T follicular helper cell (primary cell): ENCODE measurements around the gene RC3H2.
A peak's percentile ranks its signal among the peaks of the same experiment; 100 is the strongest.

Experiments
- DNase-seq: peaks from one replicate; pipeline ENCODE4 v3.0.0-alpha.2; 2020; ENCODE audit warnings: low read depth
- total RNA-seq, 2 experiments: gene quantifications; one replicate each; lab custom pipeline; 2026; lab: John Stamatoyannopoulos, UW

Gene RC3H2, protein sequence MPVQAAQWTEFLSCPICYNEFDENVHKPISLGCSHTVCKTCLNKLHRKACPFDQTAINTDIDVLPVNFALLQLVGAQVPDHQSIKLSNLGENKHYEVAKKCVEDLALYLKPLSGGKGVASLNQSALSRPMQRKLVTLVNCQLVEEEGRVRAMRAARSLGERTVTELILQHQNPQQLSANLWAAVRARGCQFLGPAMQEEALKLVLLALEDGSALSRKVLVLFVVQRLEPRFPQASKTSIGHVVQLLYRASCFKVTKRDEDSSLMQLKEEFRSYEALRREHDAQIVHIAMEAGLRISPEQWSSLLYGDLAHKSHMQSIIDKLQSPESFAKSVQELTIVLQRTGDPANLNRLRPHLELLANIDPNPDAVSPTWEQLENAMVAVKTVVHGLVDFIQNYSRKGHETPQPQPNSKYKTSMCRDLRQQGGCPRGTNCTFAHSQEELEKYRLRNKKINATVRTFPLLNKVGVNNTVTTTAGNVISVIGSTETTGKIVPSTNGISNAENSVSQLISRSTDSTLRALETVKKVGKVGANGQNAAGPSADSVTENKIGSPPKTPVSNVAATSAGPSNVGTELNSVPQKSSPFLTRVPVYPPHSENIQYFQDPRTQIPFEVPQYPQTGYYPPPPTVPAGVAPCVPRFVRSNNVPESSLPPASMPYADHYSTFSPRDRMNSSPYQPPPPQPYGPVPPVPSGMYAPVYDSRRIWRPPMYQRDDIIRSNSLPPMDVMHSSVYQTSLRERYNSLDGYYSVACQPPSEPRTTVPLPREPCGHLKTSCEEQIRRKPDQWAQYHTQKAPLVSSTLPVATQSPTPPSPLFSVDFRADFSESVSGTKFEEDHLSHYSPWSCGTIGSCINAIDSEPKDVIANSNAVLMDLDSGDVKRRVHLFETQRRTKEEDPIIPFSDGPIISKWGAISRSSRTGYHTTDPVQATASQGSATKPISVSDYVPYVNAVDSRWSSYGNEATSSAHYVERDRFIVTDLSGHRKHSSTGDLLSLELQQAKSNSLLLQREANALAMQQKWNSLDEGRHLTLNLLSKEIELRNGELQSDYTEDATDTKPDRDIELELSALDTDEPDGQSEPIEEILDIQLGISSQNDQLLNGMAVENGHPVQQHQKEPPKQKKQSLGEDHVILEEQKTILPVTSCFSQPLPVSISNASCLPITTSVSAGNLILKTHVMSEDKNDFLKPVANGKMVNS
- 131 to 160 reads per million in 2 experiments for total RNA-seq

DNA sequence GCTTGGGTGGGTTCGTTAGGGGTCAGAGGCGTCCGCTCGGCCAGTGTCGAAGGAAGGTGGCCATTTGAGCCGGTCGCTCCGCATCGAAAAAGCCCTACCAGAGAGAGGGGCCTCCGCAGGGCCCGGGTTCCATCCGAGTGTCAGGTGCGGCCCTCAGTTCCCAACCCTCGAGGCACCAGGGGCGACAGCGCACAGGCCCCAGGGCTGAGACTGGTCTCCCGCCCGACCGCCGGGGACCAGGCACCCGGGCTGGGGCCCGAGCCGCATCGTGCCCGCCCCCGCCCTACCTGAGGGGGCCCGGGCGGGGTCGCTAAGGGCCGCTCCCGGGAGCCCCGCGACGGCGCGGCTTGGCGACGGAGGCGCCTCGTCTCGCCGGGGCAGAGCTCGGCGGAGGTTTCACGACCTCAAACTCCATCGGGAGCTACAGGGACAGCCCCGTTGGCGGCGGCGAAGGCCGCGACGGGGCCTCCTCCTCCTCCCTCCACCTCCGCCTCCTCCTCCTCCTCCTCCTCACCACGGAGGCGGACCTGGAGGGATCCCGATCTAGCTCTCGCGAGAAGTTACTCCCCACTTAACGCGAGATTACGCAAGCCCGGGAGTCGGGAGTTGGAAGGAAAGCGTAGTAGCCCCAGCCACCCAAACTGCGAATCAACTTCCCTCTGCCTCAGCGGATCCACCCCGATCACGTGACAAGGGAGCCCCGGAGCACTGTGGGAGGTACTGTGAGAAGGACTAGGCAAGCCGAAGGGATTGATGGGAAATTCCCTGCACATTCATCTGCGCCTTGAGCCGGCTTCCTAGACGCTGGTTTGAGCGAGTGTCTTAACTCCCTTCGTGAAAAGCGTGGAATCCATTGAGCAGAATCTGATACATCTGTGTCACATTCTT is at the start of gene RC3H2:
Gene RC3H2, minus strand, starts transcription at position 537 of the 888 bp plus-strand sequence. CDS start 7,850 bp downstream, outside the sequence.
- DNase-seq = peak; percentile 97

DNA sequence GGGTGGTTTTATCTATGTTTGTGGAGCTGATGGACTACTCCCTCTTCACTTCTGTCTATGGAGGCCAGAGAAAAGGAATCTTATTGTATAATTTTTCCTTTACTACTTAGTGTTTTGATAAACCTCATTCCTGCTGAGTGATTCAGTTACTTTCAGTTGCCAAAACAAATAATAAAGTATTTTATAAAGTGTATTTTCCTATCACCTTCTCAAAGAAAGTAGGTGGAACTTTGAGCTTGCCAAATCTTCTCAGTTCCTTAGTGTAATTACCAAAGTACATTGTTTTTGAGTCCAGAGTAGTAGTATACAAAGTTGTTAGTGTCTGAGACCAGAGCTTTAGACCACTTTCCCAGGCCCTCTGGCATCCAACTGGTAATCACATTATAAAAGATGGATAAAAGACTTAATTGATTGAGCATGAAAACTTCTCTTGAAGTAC is 49.1 kb upstream of the RC3H2 start:
- no peak for DNase-seq

DNA sequence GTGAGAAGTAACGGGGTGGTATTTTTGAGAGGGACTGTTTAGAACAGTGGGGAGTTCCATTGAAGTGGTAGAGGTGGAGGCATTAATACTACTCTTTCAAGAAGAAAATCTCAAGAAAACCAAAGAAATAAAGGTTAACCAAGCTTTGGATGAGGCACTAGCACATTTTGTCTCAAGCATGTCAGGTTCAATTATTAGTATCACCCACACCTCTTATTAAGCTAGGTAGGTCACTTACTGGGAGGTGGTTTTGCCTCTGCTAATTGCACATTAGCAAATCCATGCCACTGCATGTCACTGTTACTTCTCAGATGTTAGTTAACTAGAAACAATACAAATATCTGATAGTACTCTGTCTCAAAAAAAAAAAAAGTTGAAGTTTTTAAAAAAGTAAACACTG is 45.9 kb upstream of the RC3H2 start:
- DNase-seq = no peak

DNA sequence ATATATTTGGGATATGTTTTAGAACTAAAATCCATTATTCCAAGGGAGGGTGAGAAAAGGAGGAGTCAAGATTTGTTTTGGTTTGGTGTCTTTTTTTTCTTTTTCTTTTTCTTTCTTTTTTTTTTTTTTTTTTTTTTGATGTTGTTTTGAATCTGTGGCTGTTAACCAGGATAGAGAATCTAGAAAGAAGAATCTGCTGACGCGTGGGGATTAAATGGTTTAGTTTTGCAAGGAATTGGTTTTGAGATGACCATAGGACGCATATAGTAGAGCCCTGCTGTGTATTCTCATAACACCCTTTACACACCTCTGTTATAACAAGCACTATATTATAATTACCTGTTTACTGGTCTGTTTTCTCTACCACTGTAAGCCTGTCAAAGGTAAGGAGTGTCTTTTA is 45.1 kb upstream of the RC3H2 start:
- no peak for DNase-seq

DNA sequence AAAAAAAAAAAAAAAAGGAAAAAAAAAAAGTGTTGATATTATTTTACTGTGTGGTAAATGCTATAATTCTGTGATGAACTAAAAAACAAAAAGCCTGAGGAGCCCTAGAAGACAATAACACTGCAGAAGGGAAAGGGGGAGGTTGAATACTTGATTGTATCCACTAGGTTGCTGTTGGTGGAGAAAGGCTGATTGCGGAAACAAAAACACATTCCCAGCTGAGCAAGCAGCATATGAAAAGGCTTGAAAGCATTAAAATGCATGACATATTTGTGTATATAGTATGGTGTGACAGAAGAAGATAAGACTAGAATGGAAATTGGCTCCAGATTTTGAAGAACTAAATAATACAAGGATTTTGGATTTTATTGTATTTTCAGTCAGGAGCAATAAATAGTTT is 44.5 kb upstream of the RC3H2 start:
- no peak for DNase-seq

DNA sequence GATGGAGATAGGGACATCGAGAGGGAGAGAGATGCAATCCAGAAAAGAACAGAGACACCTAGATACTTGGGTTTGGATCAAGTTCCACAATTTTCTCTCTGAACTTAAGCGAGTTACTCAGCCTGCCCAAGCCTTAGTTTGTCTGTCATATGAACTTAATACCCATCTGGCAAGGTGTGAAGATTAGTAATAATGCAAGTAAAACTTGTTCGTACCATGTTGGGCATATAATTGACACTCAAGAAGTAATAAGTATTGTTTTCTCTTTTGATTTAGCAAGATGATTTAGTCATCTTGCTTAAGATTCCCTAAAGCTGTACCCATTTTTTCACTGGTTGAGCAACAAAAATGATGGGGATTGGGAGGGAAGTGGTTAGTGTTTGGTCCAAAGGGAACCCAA is 43.2 kb upstream of the RC3H2 start:
- no peak for DNase-seq

DNA sequence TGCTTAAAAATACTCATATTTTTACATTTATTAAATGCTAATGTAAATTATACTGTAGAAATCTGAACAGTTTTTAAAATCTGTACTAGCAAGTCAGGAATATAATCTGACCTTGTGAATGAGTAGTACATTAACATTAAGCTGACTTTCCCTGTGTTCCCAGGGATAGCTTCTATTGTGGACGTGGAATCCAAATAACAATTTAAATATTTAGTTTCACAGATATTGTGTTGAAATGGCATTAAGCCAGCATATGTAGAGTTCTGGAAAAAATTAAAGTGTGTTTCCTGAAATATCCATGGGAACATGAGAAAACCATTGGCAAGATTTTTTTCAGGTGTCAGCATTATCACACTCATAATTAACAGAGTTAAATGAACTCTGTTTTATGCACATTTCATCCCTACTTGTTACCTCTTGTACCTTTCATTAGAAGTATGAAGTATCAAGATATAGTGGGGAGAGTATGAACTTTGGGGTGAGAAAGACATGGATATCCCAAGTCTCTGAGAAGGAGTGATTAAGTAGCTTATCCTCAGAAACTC is 41.4 kb upstream of the RC3H2 start:
- DNase-seq = no peak

DNA sequence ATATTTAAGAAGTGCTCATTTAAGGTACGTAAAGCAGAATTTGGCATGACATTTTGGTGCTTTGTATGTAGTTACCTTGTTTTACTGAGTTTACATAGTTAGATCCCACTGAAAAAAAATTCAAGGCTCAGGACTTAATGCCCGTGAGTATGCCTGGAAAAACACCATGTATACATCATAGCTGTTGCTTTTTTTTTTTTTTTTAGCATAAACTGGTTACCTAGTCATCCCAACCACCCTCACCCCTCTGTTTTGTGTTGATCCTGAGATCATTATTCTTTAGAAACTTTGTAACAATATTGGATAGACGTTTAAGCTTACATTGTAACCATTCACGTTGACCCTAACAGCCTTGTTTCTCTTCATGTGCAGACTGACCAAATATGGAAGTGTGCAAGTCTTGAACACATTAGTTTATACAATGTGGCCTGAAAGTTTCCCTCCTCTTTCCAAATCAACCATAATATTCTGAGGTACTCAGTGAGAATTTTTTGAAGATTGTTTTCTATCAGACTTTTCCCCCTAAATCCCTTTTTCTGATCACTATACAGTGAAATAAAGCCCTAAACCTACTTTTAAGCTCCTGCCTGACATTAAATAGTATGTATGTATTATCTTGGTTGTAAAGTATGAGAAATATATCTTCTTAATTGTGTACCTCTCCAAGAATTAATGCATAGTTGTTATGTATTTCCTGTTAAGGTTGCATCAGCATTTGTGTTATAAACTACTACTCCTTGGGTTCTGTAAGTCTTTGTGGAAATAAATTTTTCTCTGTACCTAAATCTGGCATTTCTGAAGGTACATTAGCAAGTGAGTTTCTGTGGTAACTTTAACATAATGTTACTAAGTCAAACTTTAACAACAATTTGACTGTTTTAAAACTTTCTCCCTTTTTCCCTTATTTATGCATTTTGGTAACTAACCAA is 40.1 kb upstream of the RC3H2 start:
- DNase-seq = no peak

DNA sequence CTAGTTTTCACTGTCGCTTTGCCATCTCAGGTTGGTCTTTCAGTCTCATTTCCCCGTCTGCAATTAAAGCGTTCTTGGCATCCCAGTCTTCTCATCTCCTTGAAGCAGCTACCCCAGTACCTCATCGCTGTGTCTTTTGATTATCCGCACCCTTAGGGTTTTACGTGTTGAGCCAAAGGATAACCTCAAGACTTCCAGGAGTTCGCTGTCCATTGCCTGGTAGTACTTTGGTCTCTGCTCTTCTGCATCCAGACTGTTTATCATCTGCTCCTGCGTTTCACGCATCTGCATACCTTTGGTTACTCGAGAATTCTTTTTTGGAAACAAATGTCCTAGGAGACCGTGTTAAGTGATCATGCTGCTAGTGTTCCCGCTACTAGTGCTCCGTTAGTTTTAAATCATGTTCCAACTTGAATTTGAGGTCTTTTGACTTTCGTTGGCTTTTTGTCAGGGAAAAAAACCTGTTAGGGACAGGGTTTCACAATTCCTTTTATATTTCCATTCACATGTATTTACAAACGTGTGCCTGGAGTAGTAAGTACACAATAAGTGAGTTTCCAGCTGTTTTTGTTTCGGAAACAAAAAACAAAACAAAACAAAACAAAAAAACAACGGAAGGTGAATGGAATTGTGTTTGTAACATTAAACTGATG is 36.5 kb upstream of the RC3H2 start:
- DNase-seq = no peak

DNA sequence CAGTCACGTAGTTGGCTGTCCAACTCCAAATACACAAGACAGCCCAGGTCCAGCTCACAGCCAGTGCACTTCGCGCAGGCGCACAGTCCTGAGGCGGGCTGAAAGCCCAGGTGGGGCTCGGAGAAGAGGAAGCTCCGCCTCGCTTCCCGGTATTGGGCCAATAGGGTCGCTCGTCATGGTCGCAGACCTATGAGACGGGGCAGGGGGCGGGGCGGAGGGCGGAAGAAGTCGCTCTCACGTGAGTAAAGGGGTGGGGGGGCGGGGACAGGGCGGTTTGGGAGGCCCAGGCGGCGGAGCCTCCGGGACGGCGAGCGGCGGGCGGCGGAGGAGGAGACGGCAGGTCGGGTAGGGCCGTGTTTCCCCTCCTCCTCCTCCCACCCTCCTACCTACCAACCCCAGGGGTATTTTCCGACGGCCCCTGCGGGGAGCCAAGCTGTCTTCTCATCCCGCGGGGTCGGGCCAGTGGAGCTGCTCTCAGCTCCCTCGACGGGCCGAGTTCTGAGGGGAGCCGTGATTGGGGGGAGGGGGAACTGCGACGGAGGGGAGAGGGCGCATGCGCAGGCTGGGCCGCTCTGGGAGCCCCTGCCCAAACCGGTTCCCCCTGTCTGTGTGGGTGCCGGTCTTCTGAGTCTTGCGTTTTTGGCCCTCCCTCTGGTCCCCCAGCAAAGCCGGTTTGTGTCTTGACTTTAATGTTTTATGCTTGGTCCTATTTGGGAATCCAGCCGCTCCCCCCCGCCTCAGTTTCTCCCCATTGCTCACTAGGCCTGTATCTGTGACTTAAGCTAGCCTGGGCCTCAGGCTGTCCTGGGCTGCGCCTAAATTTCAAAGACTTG is 35.8 kb upstream of the RC3H2 start, which contains the start of gene RABGAP1:
Gene RABGAP1, plus strand, starts transcription at position 272 of the 833 bp plus-strand sequence. CDS start 16,040 bp downstream, outside the sequence.
- peak; percentile 98 for DNase-seq

DNA sequence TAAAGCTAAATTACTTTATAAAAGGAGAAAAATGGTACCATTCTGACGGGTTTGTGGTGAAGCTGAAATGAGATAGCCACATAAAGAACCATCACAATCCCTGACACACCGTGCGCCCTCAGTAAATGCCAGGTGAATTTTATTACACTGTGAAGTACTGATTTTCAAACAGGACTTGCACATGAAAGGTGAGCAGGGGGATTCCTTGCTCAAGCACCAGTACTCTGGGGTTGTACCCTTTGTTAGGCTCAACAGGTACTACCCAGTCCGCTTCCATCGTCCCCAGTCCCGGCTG is 35.2 kb upstream of the RC3H2 start:
- DNase-seq = no peak

DNA sequence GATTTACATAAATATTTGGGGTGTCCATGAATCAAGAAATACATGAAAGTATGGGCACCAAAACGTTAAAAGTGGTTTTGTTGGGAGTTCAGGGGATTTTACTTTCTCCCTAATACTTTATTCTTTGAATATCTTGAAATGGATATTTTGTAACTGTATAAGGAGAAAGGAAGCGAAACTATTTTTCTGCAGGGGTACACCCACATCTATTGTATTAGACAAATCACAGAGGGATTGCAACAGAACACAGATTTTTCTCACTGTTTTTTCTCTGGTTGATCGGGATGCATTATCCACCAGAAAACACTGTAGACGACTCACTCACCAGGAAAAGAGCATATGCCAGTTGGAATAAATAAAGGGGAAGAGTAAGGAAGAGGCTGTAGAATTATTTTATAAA is 34.4 kb upstream of the RC3H2 start:
- DNase-seq = no peak

DNA sequence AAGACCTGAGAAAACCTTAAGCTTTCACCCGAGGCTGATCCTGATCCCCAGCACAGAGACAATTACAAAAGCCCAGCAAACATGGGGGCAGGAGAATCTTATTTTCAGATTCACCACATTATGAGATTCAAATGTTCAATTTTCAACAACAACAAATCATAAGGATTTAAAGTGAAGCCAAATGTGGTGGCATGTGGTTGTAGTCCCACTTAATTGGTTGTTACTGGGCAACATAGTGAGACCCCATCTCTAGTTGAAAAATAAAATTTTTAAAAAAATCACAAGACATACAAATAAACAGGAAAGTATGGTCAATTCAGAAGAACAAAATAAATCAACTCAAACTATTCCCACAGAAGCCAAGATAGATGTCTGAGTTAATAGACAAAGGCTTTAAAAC is 31.7 kb upstream of the RC3H2 start:
- no peak for DNase-seq

DNA sequence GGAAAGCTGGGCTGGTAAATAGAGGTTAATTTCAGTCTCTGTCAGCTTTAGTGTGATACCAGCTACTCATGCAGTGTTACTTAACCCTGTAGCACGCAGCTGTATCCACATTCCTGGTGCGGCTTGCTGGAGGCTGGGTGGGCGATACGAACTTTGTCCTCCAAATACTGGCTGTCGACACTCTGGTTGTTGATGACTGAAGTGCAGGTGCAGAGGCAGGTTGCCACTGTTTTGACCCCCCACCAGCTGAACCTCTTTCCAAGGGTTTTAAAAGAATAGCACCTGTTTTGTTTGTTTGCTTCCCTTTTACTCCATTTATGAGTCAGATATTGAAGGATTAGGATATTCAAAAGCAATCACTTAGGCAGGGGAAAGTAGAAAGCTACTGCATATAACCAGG is 31.3 kb upstream of the RC3H2 start:
- no peak for DNase-seq

DNA sequence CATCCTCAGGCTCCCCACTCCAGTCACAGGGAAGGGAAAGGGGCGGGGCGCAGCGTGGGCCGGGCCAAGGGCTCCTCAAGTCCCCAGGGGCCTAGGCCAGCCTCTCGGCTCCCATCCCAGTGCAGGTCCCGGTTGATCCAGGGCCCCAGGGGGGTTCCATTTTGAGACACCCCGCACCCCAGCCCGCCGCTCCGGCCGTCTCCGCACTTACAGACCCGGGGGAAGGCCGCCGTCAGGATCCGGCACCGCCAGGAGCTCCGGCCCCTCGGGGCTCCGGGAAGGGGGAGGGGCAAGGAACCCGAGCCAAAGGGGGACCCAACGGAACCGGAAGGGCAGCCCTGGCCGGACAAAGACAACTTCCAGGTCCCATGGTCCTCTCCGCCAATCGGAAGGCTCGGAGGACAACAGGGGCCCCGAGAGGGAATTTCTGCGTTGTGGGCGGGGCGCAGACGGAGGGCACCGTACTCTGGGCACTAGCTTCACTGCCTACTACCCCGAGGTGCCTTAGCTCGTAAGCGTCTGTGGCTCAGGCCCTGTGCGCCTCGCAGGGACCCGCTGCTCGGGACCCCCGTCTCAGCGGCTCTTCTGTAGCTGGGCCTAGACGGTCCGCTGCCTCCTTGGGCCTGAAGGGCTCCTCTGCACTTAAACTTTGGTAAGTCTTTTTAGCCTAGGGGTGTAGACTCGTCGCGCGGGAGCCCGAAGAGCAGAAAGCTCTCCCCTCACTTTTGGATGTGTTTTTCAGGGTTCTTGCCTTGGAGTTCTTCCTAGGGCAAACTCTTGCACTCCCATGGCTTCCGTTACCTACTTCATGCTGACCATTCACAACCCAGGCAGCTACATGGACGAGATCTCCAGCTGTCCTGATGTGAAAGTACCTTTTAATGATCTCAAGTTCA is 26.3 kb upstream of the RC3H2 start, which contains the start of gene ZBTB26:
Gene ZBTB26, minus strand, starts transcription at position 287 of the 896 bp plus-strand sequence. CDS start 11,578 bp downstream, outside the sequence.
- DNase-seq = peak; percentile 84

DNA sequence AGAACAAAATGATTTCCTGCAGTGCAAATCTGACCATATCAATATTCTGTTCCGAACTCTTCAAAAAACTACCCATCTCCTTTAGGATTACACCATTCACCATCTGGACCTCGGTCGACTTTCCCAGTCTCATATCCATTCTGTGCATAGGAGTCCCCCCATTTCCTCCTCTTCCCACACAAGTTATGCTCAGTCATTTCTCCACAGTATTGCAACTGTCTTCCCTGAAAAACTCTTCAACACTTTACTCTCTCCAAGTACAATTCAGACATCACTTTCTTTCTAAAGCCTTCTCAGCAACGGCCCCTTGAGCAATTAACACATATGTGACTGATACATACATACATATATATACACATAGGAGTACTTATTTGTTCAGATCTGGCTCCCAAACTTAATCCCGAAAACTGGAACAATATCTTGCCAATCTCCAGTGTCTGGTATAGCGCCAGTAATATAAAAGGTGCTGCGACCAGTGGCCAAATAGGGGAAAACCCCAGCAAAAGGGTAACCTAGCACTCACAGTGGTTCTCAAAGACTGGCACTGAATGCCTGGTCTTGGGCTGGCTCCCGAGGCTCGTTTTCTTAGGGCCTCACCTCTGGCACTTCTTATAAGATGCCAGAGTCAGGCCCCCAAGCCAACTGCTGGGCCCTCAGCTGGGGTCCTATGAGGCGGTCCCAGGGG is 25.5 kb upstream of the RC3H2 start:
- DNase-seq = no peak
